Ovary (tissue), 3 donors: Measurements from ENCODE around the gene GSG1L.

Experiments
- POLR2A ChIP-seq: fragments of 450-650 bp; IDR thresholded peaks from one replicate; pipeline ENCODE4 v1.6.1; 2017; ENCODE audit warnings: antibody characterized with exemption, mild to moderate bottlenecking, moderate library complexity
- TF ChIP-seq, protein P1 (sequence below), 3 donors: fragments of 450-650 bp in 2 of 3; fragments of 200-600 bp in 1 of 3; IDR thresholded peaks; one replicate each; pipeline versions ENCODE4 v1.5.1 to v1.8.0; 2016 to 2022; ENCODE audit warnings: antibody characterized with exemption in 3 of 3, mild to moderate bottlenecking in 1 of 3
- donor health status: DM: no; HTN: no; CAD: no.

DNA sequence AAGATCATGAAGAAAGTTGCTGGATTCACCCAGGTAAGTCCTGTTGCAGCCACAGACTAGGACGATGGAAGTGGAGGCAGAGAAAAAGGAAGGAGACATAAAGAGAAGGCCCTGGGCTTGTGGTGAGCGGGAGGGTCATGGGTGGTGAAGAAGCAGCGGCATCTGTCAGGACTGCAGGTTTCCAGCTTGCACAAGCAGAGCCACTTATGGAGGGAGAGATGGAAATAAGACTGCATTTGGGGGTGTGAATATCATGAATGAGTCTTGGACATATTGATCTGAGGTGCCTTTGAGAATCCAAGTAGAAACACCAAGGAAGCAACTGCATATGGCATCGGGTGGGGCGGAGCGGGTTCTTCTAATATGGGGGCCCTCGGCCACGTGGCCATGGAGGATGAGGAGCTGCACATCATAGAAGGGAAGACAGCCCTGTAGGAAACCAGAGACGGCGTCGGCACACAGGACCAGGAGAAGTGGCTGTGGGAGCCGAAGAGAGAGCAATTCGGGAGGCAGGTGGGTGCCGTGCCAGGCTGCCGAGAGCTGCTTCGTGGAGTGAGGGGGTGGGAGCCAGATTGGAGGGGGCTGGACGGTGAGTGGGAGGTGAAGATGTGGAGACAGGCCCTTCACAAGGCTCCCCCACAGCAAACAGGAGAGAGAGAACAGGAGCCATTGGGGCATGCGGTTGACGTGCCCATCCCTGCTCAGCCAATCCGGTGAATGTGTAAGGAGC is 243.5 kb downstream of the GSG1L start:
- TF ChIP-seq, protein P1, sequence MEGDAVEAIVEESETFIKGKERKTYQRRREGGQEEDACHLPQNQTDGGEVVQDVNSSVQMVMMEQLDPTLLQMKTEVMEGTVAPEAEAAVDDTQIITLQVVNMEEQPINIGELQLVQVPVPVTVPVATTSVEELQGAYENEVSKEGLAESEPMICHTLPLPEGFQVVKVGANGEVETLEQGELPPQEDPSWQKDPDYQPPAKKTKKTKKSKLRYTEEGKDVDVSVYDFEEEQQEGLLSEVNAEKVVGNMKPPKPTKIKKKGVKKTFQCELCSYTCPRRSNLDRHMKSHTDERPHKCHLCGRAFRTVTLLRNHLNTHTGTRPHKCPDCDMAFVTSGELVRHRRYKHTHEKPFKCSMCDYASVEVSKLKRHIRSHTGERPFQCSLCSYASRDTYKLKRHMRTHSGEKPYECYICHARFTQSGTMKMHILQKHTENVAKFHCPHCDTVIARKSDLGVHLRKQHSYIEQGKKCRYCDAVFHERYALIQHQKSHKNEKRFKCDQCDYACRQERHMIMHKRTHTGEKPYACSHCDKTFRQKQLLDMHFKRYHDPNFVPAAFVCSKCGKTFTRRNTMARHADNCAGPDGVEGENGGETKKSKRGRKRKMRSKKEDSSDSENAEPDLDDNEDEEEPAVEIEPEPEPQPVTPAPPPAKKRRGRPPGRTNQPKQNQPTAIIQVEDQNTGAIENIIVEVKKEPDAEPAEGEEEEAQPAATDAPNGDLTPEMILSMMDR (IDR thresholded peaks at IDR 0.05), result no peak
- no peak for TF ChIP-seq POLR2A
